A673 (cell line): Measurements from ENCODE around the gene ECI1. TPM values are rescaled to one million over a fixed set of nuclear protein-coding genes. Genes with fewer than 3 reads are reported as not detected.

Experiments used
- BruUV-seq: library from RNA; stranded (reverse); fragments of 400-500 nt; replicated peaks from 2 replicates; lab custom pipeline; 2021; lab: Mats Ljungman, UMichigan
- CTCF ChIA-PET: fragments of 300-600 bp; sonication (Branson Sonifier 250); formaldehyde crosslinking; loops from one replicate; lab custom pipeline; 2022; ENCODE audit warnings: antibody characterized with exemption; lab: Charles Lee
- POLR2A ChIA-PET: fragments of 300-600 bp; sonication (Branson Sonifier 250); formaldehyde crosslinking; loops from one replicate; lab custom pipeline; 2022; ENCODE audit warnings: antibody characterized with exemption; ENCODE audit not compliant: low non-redundant PET; lab: Charles Lee
- DNase-seq: peaks from one replicate; pipeline ENCODE4 v3.0.0-alpha.2; 2015; ENCODE audit warnings: low spot score
- H3K27ac ChIP-seq: fragments of 200-600 bp; sonication (generic); 2 replicates; pipeline ENCODE4 v1.5.1; 2016; ENCODE audit warnings: mixed run types, low read depth, mild to moderate bottlenecking, mixed read lengths, antibody characterized with exemption, low read length; ENCODE audit not compliant: poor library complexity, severe bottlenecking
- H3K27me3 ChIP-seq: fragments of 200-600 bp; sonication (generic); replicated peaks from 2 replicates; pipeline ENCODE4 v1.6.1; 2017; ENCODE audit warnings: mixed run types, low read depth, mild to moderate bottlenecking, mixed read lengths, antibody characterized with exemption, low read length; ENCODE audit not compliant: insufficient read depth, poor library complexity
- H3K36me3 ChIP-seq: fragments of 200-600 bp; sonication (generic); 2 replicates; pipeline ENCODE4 v1.6.1; 2016; ENCODE audit warnings: mixed run types, mild to moderate bottlenecking, mixed read lengths, antibody characterized with exemption, low read length; ENCODE audit not compliant: insufficient read depth, poor library complexity, severe bottlenecking
- H3K4me1 ChIP-seq: fragments of 200-600 bp; sonication (generic); 2 replicates; pipeline ENCODE4 v1.6.1; 2017; ENCODE audit warnings: mixed run types, mild to moderate bottlenecking, mixed read lengths, antibody characterized with exemption, low read length; ENCODE audit not compliant: insufficient read depth, poor library complexity, severe bottlenecking
- H3K4me3 ChIP-seq: fragments of 200-600 bp; sonication (generic); 2 replicates; pipeline ENCODE4 v1.5.1; 2016; ENCODE audit warnings: low read depth, mixed run types, mild to moderate bottlenecking, mixed read lengths, low read length; ENCODE audit not compliant: poor library complexity, severe bottlenecking
- H3K9me3 ChIP-seq: fragments of 200-600 bp; sonication (generic); 2 replicates; pipeline ENCODE4 v1.6.1; 2016; ENCODE audit warnings: mixed run types, low read depth, mild to moderate bottlenecking, mixed read lengths, antibody characterized with exemption, low read length; ENCODE audit not compliant: poor library complexity, severe bottlenecking
- EZH2 ChIP-seq: fragments of 200-600 bp; sonication (generic); IDR thresholded peaks from 2 replicates; pipeline ENCODE4 v1.6.1; 2017; ENCODE audit warnings: borderline replicate concordance, low read depth, mild to moderate bottlenecking, mixed read lengths, antibody characterized with exemption, low read length; ENCODE audit not compliant: poor library complexity, severe bottlenecking
- intact Hi-C: fragments of 100-400 bp; cut with micrococcal nuclease; formaldehyde crosslinking; loops from one replicate; pipeline ENCODE4 v1.10.0; 2022; ENCODE audit not compliant: unreplicated experiment
- total RNA-seq: library from RNA; stranded (reverse); gene quantifications from 2 replicates; pipeline ENCODE4 v1.2.3, GENCODE V29; 2021
- TF ChIP-seq, protein P1 (sequence below): fragments of 300-800, 200-600 bp; sonication (generic); conservative IDR thresholded peaks from 2 replicates; pipeline ENCODE4 v1.5.1; 2017; ENCODE audit warnings: low read depth, mild to moderate bottlenecking, antibody characterized with exemption, low read length, moderate library complexity, mixed read lengths

The ECI1 gene
- total RNA-seq, 1 experiment from 2014 or later: 55.3 TPM

DNA sequence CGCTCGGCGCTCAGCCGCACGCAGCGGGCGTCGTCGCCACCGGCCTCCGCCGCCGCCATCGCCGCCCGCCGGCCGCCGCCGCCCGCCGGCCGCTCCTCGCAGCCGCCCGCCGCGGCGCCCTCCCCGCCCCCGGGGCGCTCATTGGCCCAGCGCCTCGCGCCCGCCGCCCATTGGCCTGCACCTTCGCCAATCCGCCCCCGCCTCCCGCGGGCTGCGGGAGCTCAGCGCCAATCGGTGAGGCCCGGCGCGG is 36.7 kb downstream of the ECI1 start, which contains the start of gene PGP:
Gene PGP, minus strand, starts transcription at position 122 of the 250 bp plus-strand sequence. Its CDS starts 63 bp downstream, at position 59.
- peak within 1 kb of the TSS; percentile 84 for H3K27ac ChIP-seq
- H3K27me3 ChIP-seq: no peaks in the 10 kb centered on the region
- POLR2A ChIA-PET: interaction anchor here (0.5 to 0.6 kb wide), 2 partner anchors 179 to 212 kb away, joined by 3 to 4 read pairs; no protein-coding TSS in a partner anchor
- TF ChIP-seq EZH2: no peak
- TF ChIP-seq, protein P1, sequence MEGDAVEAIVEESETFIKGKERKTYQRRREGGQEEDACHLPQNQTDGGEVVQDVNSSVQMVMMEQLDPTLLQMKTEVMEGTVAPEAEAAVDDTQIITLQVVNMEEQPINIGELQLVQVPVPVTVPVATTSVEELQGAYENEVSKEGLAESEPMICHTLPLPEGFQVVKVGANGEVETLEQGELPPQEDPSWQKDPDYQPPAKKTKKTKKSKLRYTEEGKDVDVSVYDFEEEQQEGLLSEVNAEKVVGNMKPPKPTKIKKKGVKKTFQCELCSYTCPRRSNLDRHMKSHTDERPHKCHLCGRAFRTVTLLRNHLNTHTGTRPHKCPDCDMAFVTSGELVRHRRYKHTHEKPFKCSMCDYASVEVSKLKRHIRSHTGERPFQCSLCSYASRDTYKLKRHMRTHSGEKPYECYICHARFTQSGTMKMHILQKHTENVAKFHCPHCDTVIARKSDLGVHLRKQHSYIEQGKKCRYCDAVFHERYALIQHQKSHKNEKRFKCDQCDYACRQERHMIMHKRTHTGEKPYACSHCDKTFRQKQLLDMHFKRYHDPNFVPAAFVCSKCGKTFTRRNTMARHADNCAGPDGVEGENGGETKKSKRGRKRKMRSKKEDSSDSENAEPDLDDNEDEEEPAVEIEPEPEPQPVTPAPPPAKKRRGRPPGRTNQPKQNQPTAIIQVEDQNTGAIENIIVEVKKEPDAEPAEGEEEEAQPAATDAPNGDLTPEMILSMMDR: no peak
- CTCF ChIA-PET: no interaction called here
- no TSS peak for BruUV-seq
- H3K36me3 ChIP-seq: peaks cover under 1% of the 10 kb centered on the region
- peaks cover 11% of the 10 kb centered on the region for H3K4me1 ChIP-seq
- peak within 1 kb of the TSS; percentile 91 for H3K4me3 ChIP-seq
- no peaks in the 10 kb centered on the region for H3K9me3 ChIP-seq
- DNase-seq: no peak
- intact Hi-C loops: loop anchor here (10.0 kb wide), 1 partner anchor 210 kb away; the partner anchor contains the start of gene ZNF598

- Histone ChIP-seq H3K9me3 (no peaks in the 10 kb centered on the region), H3K27me3 (no peaks in the 10 kb centered on the region), H3K27ac (peak overlapping the region; percentile 64), H3K4me3 (peak overlapping the region; percentile 91), H3K4me1 (peaks cover 11% of the 10 kb centered on the region), H3K36me3 (peaks cover 6% of the 10 kb centered on the region)
- CTCF ChIA-PET: no interaction called here
- DNase-seq: peak; percentile 40
- intact Hi-C loops: loop anchor here (10.0 kb wide), 1 partner anchor 209 kb away; the partner anchor contains the start of gene ZNF598
- POLR2A ChIA-PET: interaction anchor here (0.5 to 0.6 kb wide), 2 partner anchors 179 to 211 kb away, joined by 3 to 4 read pairs; no protein-coding TSS in a partner anchor
- TF ChIP-seq, protein P1: no peak
- TF ChIP-seq EZH2: no peak
- BruUV-seq: no TSS peak
Observed at GRCh38 chr16:2213817-2214718, 37.3 kb downstream of the ECI1 start.

- TF ChIP-seq, protein P1: no peak
- no peak for TF ChIP-seq EZH2
- peak overlapping the region; percentile 91 for H3K4me3 ChIP-seq
- intact Hi-C loops: loop anchor here (10.0 kb wide), 1 partner anchor 208 kb away; the partner anchor contains the start of gene ZNF598
- peaks cover 20% of the 10 kb centered on the region for H3K36me3 ChIP-seq
- H3K9me3 ChIP-seq: no peaks in the 10 kb centered on the region
- no peak overlapping the region for H3K27ac ChIP-seq
- ChIA-PET POLR2A (no interaction called here), CTCF (no interaction called here)
- H3K27me3 ChIP-seq: no peaks in the 10 kb centered on the region
- no peak for DNase-seq
- TSS peak; percentile 56 for BruUV-seq
- peaks cover 11% of the 10 kb centered on the region for H3K4me1 ChIP-seq
Observed at GRCh38 chr16:2212362-2213324, 38.7 kb downstream of the ECI1 start.
